ENCODE data around the gene F10. TPM values are rescaled to one million over a fixed set of nuclear protein-coding genes. Genes with fewer than 3 reads are reported as not detected.
"Not testable (repeated sequence)": the region's sequence is repeated elsewhere in the genome, so short reads cannot be mapped to it uniquely, and the experiment has no call there.

Gene F10
- total RNA-seq, 2 experiments from 2014 or later: not detected

- intact Hi-C loops (cut with micrococcal nuclease; ENCODE audit: unreplicated experiment): no loop called here
These were observed 44.4 kb upstream of the F10 start for GRCh38 chr13:113077953-113078901.

DNA sequence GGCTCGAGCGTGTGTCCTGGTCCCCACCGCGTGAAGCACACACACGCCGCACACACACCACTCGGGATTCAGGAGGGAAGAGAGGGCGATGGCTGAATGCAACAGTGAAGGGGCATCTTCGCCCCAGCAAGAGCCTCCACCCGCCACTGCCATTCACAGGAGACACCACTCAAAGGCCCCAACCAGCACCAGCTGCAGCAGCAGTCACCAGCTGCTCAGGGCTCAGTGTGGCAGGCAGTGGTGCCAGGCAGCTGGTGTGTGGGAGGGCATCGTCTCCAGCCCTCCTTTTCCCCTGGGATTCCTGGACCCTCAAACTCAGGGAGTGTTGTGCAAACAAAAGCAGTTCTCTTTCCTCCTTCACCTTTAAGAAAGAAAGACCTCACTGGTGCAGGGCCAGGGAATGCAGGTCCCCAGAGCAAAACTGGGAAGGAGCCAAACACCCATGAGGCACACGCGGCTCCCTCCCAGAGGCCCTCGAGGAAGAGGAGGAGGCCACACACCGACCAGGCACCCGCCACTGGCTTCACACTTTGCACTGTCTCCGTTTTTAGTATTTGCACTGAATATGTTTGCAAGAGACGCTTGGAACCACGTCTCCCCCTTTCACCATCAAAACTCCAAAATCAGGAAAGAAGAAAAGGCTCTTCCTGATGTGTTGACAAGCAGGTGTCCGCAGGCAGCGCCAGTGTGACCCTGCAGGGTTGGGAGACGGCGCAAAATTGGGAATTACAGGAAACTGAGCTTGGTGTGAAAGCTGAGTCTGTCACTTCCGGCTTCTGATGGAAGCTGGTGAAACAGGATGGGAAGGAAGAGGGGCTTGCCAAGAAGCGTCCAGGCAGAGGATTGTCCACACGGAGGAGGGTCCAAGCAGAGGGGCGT, 43.5 kb upstream of the F10 start:
- Histone ChIP-seq H3K4me2 (ENCODE audit: low read length) (no peak overlapping the region), H3K79me2 (ENCODE audit: insufficient read depth, low read depth, low read length) (no peaks in the 10 kb centered on the region), H3K27ac (ENCODE audit: low read depth, low read length, poor library complexity, severe bottlenecking) (no peak overlapping the region), H3K4me3 (ENCODE audit: low read depth, low read length, poor library complexity, severe bottlenecking) (no peak overlapping the region), H3K4me1 (ENCODE audit: insufficient read depth, low read length, poor library complexity, severe bottlenecking) (no peaks in the 10 kb centered on the region), H2AFZ (ENCODE audit: low read length) (no peak overlapping the region), H3K9me2 (ENCODE audit: insufficient read depth, low read length) (no peaks in the 10 kb centered on the region), H4K20me1 (ENCODE audit: insufficient read depth, low read length) (no peaks in the 10 kb centered on the region), H3K36me3 (ENCODE audit: insufficient read depth, low read length) (no peaks in the 10 kb centered on the region), H3K9me3 (ENCODE audit: low read length) (no peaks in the 10 kb centered on the region)
- TF ChIP-seq EZH2phosphoT487 (IDR thresholded peaks at IDR 0.05; ENCODE audit: borderline replicate concordance, low read depth, low read length) (no peak), CTCF (conservative IDR thresholded peaks at IDR 0.05; ENCODE audit: low read length) (no peak)
- ChIA-PET CTCF (ENCODE audit: unreplicated experiment) (no interaction called here), POLR2A (no interaction called here)
- no TSS peak for BruUV-seq (replicated peaks)
- intact Hi-C loops (cut with micrococcal nuclease; ENCODE audit: unreplicated experiment): no loop called here
- no peak for DNase-seq (ENCODE audit: low spot score)

More at GRCh38 chr13:113077953-113078901, 44.4 kb upstream of the F10 start:
- ChIA-PET POLR2A (no interaction called here), CTCF (ENCODE audit: unreplicated experiment) (no interaction called here)
- H3K4me2 ChIP-seq (ENCODE audit: low read length): no peak overlapping the region
- no peaks in the 10 kb centered on the region for H3K9me3 ChIP-seq (ENCODE audit: low read length)
- H4K20me1 ChIP-seq (ENCODE audit: insufficient read depth, low read length): no peaks in the 10 kb centered on the region
- no peak overlapping the region for H3K27ac ChIP-seq (ENCODE audit: low read depth, low read length, poor library complexity, severe bottlenecking)
- no peak for DNase-seq (ENCODE audit: low spot score)
- BruUV-seq (replicated peaks): no TSS peak
- no peak for TF ChIP-seq CTCF (conservative IDR thresholded peaks at IDR 0.05; ENCODE audit: low read length)
- no peak for TF ChIP-seq EZH2phosphoT487 (IDR thresholded peaks at IDR 0.05; ENCODE audit: borderline replicate concordance, low read depth, low read length)
- H3K4me1 ChIP-seq (ENCODE audit: insufficient read depth, low read length, poor library complexity, severe bottlenecking): no peaks in the 10 kb centered on the region
- no peaks in the 10 kb centered on the region for H3K9me2 ChIP-seq (ENCODE audit: insufficient read depth, low read length)
- no peak overlapping the region for H3K4me3 ChIP-seq (ENCODE audit: low read depth, low read length, poor library complexity, severe bottlenecking)
- H3K79me2 ChIP-seq (ENCODE audit: insufficient read depth, low read depth, low read length): no peaks in the 10 kb centered on the region
- no peaks in the 10 kb centered on the region for H3K36me3 ChIP-seq (ENCODE audit: insufficient read depth, low read length)
- no peak overlapping the region for H2AFZ ChIP-seq (ENCODE audit: low read length)

DNA sequence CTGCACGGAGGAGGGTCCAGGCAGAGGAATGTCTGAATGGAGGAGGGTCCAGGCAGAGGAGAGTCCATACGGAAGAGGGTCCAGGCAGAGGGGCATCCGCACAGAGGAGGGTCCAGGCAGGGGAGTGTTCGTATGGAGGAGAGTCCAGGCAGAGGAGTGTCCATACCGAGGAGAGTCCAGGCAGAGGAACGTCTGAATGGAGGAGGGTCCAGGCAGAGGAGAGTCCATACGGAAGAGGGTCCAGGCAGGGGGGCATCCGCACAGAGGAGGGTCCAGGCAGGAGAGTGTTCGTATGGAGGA, 42.9 kb upstream of the F10 start:
- H3K4me2 ChIP-seq (ENCODE audit: low read length); intact Hi-C loops (cut with micrococcal nuclease; ENCODE audit: unreplicated experiment); BruUV-seq (replicated peaks); H4K20me1 ChIP-seq (ENCODE audit: insufficient read depth, low read length); H3K9me3 ChIP-seq (ENCODE audit: low read length); H3K9me2 ChIP-seq (ENCODE audit: insufficient read depth, low read length); H3K4me1 ChIP-seq (ENCODE audit: insufficient read depth, low read length, poor library complexity, severe bottlenecking); H3K4me3 ChIP-seq (ENCODE audit: low read depth, low read length, poor library complexity, severe bottlenecking); H3K79me2 ChIP-seq (ENCODE audit: insufficient read depth, low read depth, low read length); POLR2A ChIA-PET; DNase-seq (ENCODE audit: low spot score); H3K27ac ChIP-seq (ENCODE audit: low read depth, low read length, poor library complexity, severe bottlenecking); H3K36me3 ChIP-seq (ENCODE audit: insufficient read depth, low read length); CTCF ChIA-PET (ENCODE audit: unreplicated experiment); H2AFZ ChIP-seq (ENCODE audit: low read length): not testable (repeated sequence)

All from OCI-LY7 (cell line).